Epithelial cell of esophagus (primary cell): ENCODE results near the gene HS3ST4.

Experiments
- DNase-seq: peaks from one replicate; pipeline ENCODE4 v3.0.0; 2010; ENCODE audit warnings: low read depth
- H3K4me3 ChIP-seq: 2 replicates; pipeline ENCODE4 v1.5.1; 2011; ENCODE audit warnings: mild to moderate bottlenecking, low read length, control low read depth
- TF ChIP-seq, protein P1 (sequence below): IDR thresholded peaks from 2 replicates; pipeline ENCODE4 v1.5.1; 2011; ENCODE audit warnings: low read depth, mild to moderate bottlenecking, low read length, control low read depth, inconsistent platforms; ENCODE audit not compliant: insufficient read depth; ENCODE audit errors: missing control alignments

Gene HS3ST4

DNA sequence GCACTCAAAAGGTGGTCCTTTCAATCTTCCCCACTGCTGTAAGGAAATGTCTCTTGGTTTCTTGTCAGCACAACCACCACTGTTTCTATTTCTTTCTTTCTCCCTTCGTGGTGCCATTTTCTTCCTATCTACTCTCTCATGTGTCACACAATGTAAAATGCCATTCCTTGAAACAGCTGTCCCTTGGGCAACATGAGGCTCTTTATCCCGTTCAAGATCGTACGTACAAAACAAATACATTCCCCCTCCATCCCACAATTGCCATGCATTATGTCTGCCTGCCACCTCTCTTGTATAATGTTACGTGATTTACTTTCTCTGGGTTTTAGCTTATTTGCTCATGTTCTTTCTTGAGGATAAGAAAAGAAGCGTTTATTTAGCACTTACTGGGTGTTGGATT lies 410.6 kb downstream of the HS3ST4 start:
- TF ChIP-seq, protein P1, sequence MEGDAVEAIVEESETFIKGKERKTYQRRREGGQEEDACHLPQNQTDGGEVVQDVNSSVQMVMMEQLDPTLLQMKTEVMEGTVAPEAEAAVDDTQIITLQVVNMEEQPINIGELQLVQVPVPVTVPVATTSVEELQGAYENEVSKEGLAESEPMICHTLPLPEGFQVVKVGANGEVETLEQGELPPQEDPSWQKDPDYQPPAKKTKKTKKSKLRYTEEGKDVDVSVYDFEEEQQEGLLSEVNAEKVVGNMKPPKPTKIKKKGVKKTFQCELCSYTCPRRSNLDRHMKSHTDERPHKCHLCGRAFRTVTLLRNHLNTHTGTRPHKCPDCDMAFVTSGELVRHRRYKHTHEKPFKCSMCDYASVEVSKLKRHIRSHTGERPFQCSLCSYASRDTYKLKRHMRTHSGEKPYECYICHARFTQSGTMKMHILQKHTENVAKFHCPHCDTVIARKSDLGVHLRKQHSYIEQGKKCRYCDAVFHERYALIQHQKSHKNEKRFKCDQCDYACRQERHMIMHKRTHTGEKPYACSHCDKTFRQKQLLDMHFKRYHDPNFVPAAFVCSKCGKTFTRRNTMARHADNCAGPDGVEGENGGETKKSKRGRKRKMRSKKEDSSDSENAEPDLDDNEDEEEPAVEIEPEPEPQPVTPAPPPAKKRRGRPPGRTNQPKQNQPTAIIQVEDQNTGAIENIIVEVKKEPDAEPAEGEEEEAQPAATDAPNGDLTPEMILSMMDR, result no peak
- no peak overlapping the region for H3K4me3 ChIP-seq

GRCh38 chr16:26108836-26109505 lies 417.2 kb downstream of the HS3ST4 start:
- no peak for DNase-seq
- no peak overlapping the region for H3K4me3 ChIP-seq
- TF ChIP-seq, protein P1, result no peak

More for the DNA sequence above, 410.6 kb downstream of the HS3ST4 start:
- no peak for DNase-seq

GRCh38 chr16:26111900-26112299 lies 420.1 kb downstream of the HS3ST4 start:
- DNase-seq, result no peak
- no peak overlapping the region for H3K4me3 ChIP-seq
- TF ChIP-seq, protein P1, result no peak

DNA sequence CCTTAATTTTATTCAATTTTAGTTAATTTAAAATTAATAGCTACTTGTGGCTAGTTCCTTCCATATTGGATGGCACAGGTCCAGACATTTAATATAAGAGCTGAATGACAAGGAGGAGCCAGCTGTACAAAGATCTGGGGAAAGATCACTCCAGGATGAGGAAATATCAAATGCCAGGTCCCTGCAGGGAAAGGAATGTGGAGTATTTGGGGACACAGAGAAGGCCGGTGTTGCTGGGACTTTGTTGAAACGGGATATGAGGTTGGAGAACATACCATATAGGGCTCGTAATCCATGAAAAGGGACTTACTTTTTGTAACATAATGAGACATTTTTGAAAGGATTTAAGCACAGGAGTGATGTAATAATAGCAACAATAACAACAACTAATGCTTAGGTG lies 426.8 kb downstream of the HS3ST4 start:
- TF ChIP-seq, protein P1, result no peak
- no peak overlapping the region for H3K4me3 ChIP-seq

GRCh38 chr16:26120729-26121128 lies 429.0 kb downstream of the HS3ST4 start:
- no peak for DNase-seq
- H3K4me3 ChIP-seq, result no peak overlapping the region
- TF ChIP-seq, protein P1, result no peak

More for the DNA sequence above, 426.8 kb downstream of the HS3ST4 start:
- no peak for DNase-seq

GRCh38 chr16:26128296-26128695 lies 436.5 kb downstream of the HS3ST4 start:
- DNase-seq, result no peak
- TF ChIP-seq, protein P1, result no peak
- no peak overlapping the region for H3K4me3 ChIP-seq

DNA sequence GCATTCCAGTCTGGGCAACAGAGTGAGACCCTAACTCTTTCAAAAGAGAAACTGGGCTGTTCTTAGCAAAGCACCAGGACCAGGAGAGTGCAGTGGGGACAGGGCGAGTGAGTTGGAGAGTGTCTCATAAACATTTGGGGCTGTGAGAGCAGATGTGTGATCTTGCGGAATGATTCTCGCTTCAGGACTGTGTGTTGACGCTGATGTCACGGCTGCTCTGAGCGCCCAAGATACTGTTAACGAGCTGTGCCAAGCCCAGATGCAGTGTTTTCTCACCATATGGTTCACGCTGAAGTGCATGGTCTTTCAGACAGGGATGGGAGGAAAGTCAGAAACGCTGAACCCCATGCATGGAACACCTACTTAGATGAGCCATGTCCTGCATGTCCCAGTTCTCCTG lies 438.2 kb downstream of the HS3ST4 start:
- no peak overlapping the region for H3K4me3 ChIP-seq
- no peak for DNase-seq
- TF ChIP-seq, protein P1, result no peak
